A673 (cell line): Measurements from ENCODE around the gene SLC22A13. TPM values are rescaled to one million over a fixed set of nuclear protein-coding genes. Genes with fewer than 3 reads are reported as not detected.

Source experiments
- Bru-seq: library from RNA; stranded (reverse); fragments of 400-500 nt; gene quantifications from one replicate; lab custom pipeline; 2021; lab: Mats Ljungman, UMichigan
- BruChase-seq, 2 experiments: library from RNA; stranded (reverse); fragments of 400-500 nt; gene quantifications; one replicate each; lab custom pipeline; 2021; lab: Mats Ljungman, UMichigan
- BruUV-seq: library from RNA; stranded (reverse); fragments of 400-500 nt; replicated peaks from 2 replicates; lab custom pipeline; 2021; lab: Mats Ljungman, UMichigan
- CTCF ChIA-PET: fragments of 300-600 bp; sonication (Branson Sonifier 250); formaldehyde crosslinking; loops from one replicate; lab custom pipeline; 2022; ENCODE audit warnings: antibody characterized with exemption; lab: Charles Lee
- POLR2A ChIA-PET: fragments of 300-600 bp; sonication (Branson Sonifier 250); formaldehyde crosslinking; loops from one replicate; lab custom pipeline; 2022; ENCODE audit warnings: antibody characterized with exemption; ENCODE audit not compliant: low non-redundant PET; lab: Charles Lee
- DNase-seq: peaks from one replicate; pipeline ENCODE4 v3.0.0-alpha.2; 2015; ENCODE audit warnings: low spot score
- H3K27ac ChIP-seq: fragments of 200-600 bp; sonication (generic); 2 replicates; pipeline ENCODE4 v1.5.1; 2016; ENCODE audit warnings: mixed run types, low read depth, mild to moderate bottlenecking, mixed read lengths, antibody characterized with exemption, low read length; ENCODE audit not compliant: poor library complexity, severe bottlenecking
- H3K27me3 ChIP-seq: fragments of 200-600 bp; sonication (generic); replicated peaks from 2 replicates; pipeline ENCODE4 v1.6.1; 2017; ENCODE audit warnings: mixed run types, low read depth, mild to moderate bottlenecking, mixed read lengths, antibody characterized with exemption, low read length; ENCODE audit not compliant: insufficient read depth, poor library complexity
- H3K36me3 ChIP-seq: fragments of 200-600 bp; sonication (generic); 2 replicates; pipeline ENCODE4 v1.6.1; 2016; ENCODE audit warnings: mixed run types, mild to moderate bottlenecking, mixed read lengths, antibody characterized with exemption, low read length; ENCODE audit not compliant: insufficient read depth, poor library complexity, severe bottlenecking
- H3K4me1 ChIP-seq: fragments of 200-600 bp; sonication (generic); 2 replicates; pipeline ENCODE4 v1.6.1; 2017; ENCODE audit warnings: mixed run types, mild to moderate bottlenecking, mixed read lengths, antibody characterized with exemption, low read length; ENCODE audit not compliant: insufficient read depth, poor library complexity, severe bottlenecking
- H3K4me3 ChIP-seq: fragments of 200-600 bp; sonication (generic); 2 replicates; pipeline ENCODE4 v1.5.1; 2016; ENCODE audit warnings: low read depth, mixed run types, mild to moderate bottlenecking, mixed read lengths, low read length; ENCODE audit not compliant: poor library complexity, severe bottlenecking
- H3K9me3 ChIP-seq: fragments of 200-600 bp; sonication (generic); 2 replicates; pipeline ENCODE4 v1.6.1; 2016; ENCODE audit warnings: mixed run types, low read depth, mild to moderate bottlenecking, mixed read lengths, antibody characterized with exemption, low read length; ENCODE audit not compliant: poor library complexity, severe bottlenecking
- CTCF ChIP-seq: fragments of 300-800, 200-600 bp; sonication (generic); conservative IDR thresholded peaks from 2 replicates; pipeline ENCODE4 v1.5.1; 2017; ENCODE audit warnings: low read depth, mild to moderate bottlenecking, antibody characterized with exemption, low read length, moderate library complexity, mixed read lengths
- EZH2 ChIP-seq: fragments of 200-600 bp; sonication (generic); IDR thresholded peaks from 2 replicates; pipeline ENCODE4 v1.6.1; 2017; ENCODE audit warnings: borderline replicate concordance, low read depth, mild to moderate bottlenecking, mixed read lengths, antibody characterized with exemption, low read length; ENCODE audit not compliant: poor library complexity, severe bottlenecking
- intact Hi-C: fragments of 100-400 bp; cut with micrococcal nuclease; formaldehyde crosslinking; loops from one replicate; pipeline ENCODE4 v1.10.0; 2022; ENCODE audit not compliant: unreplicated experiment
- long read RNA-seq: library from polyadenylated mRNA; stranded (forward); transcript quantifications from one replicate; pipeline ENCODE4 v2.0.0, GENCODE V29; 2022
- total RNA-seq: library from RNA; stranded (reverse); gene quantifications from 2 replicates; pipeline ENCODE4 v1.2.3, GENCODE V29; 2021

SLC22A13 gene
- 0.66 and 1.1 TPM in 2 replicates for total RNA-seq
- percentile 50 among the genes with signal in this experiment for Bru-seq, nascent RNA
- BruChase-seq, experiment 1, labeled RNA remaining after a 2-hour chase: percentile 39 among the genes with signal in this experiment
- BruChase-seq, experiment 2, labeled RNA remaining after a 6-hour chase: percentile 35 among the genes with signal in this experiment
- long read RNA-seq: 0 reads

- Histone ChIP-seq H3K27ac (no peak within 1 kb of the TSS), H3K27me3 (no peaks in the 10 kb centered on the region), H3K9me3 (no peaks in the 10 kb centered on the region), H3K4me3 (no peak within 1 kb of the TSS), H3K36me3 (no peaks in the 10 kb centered on the region), H3K4me1 (no peaks in the 10 kb centered on the region)
- no peak for DNase-seq
- POLR2A ChIA-PET: no interaction called here
- TF ChIP-seq CTCF (no peak), EZH2 (no peak)
- BruUV-seq: no TSS peak
- CTCF ChIA-PET: no interaction called here
- intact Hi-C loops: no loop called here
Observed at GRCh38 chr3:38265604-38266307, at the start of gene SLC22A13. Gene SLC22A13 (plus strand): TSS chr3:38265812. CDS start chr3:38265861, 49 bp downstream.

GRCh38 chr3:38219609-38220197 lies 45.9 kb upstream of the SLC22A13 start:
- TF ChIP-seq EZH2 (no peak), CTCF (no peak)
- intact Hi-C loops: no loop called here
- Histone ChIP-seq H3K27ac (no peak overlapping the region), H3K4me1 (no peaks in the 10 kb centered on the region), H3K36me3 (no peaks in the 10 kb centered on the region), H3K9me3 (no peaks in the 10 kb centered on the region), H3K4me3 (no peak overlapping the region), H3K27me3 (no peaks in the 10 kb centered on the region)
- POLR2A ChIA-PET: no interaction called here
- CTCF ChIA-PET: no interaction called here
- BruUV-seq: no TSS peak
- no peak for DNase-seq

- peaks cover 7% of the 10 kb centered on the region for H3K4me1 ChIP-seq
- intact Hi-C loops: no loop called here
- CTCF ChIA-PET: no interaction called here
- no peak for DNase-seq
- no peaks in the 10 kb centered on the region for H3K36me3 ChIP-seq
- POLR2A ChIA-PET: no interaction called here
- H3K4me3 ChIP-seq: no peak overlapping the region
- no peaks in the 10 kb centered on the region for H3K9me3 ChIP-seq
- H3K27me3 ChIP-seq: no peaks in the 10 kb centered on the region
- BruUV-seq: no TSS peak
- TF ChIP-seq CTCF (no peak), EZH2 (no peak)
- no peak overlapping the region for H3K27ac ChIP-seq
Observed at GRCh38 chr3:38221005-38221404, 44.6 kb upstream of the SLC22A13 start.
